ENCODE results near the gene TMEM156.

DNA sequence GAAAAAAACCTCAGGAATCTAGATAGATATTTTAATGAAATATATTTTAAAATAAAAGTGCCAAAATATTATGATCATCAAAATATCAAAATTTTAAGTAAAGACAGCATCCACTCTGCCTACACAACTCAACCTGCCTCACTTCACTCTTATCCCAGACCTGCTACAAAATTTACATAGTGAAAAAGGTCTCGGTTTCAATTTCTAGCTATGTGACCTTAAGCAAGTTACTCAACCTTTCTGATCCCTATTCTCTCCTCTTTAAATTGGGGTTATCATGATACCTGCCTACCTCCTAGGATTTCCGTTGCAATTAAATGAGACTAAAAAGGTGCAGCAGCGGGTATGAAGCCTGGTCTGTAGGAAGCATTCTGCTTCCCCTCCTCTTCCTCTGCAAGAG is 91.7 kb downstream of the TMEM156 start:
- TF ChIP-seq CTCF (IDR thresholded peaks at IDR 0.05; ENCODE audit: low read depth, low read length) (no peak), EZH2phosphoT487 (IDR thresholded peaks at IDR 0.05; ENCODE audit: low read depth) (no peak)
